Endothelial cell of umbilical vein (primary cell): ENCODE data around the gene FCN2. TPM values are rescaled to one million over a fixed set of nuclear protein-coding genes. Genes with fewer than 3 reads are reported as not detected.

Experiments
- BruUV-seq: library from RNA; stranded (reverse); fragments of 400-500 nt; replicated peaks from 2 replicates; lab custom pipeline; 2021; lab: Mats Ljungman, UMichigan
- CTCF ChIA-PET: fragments of 300-600, 350-600 bp; sonication (Branson Sonifier 250); formaldehyde crosslinking; loops from one replicate; lab custom pipeline; 2021; ENCODE audit warnings: antibody characterized with exemption, inconsistent platforms; lab: Charles Lee
- POLR2A ChIA-PET: fragments of 300-600, 350-600 bp; sonication (Branson Sonifier 250); formaldehyde crosslinking; loops from one replicate; lab custom pipeline; 2021; ENCODE audit warnings: antibody characterized with exemption, inconsistent platforms; lab: Charles Lee
- DNase-seq: peaks from one replicate; pipeline ENCODE4 v3.0.0-alpha.2; 2011; ENCODE audit warnings: low read depth, low spot score
- FAIRE-seq: peaks from 2 replicates; lab custom pipeline; 2011; peaks lifted over from hg19 to GRCh38; lab: Jason Lieb, UNC
- H2AFZ ChIP-seq: 2 replicates; pipeline ENCODE4 v1.6.0; 2012; ENCODE audit warnings: low read depth, low read length, control low read depth, inconsistent platforms
- H3K27ac ChIP-seq: 2 replicates; pipeline ENCODE4 v1.5.1; 2011; ENCODE audit warnings: low read depth, mild to moderate bottlenecking, control low read depth, low read length, moderate library complexity; ENCODE audit not compliant: insufficient read depth
- H3K27me3 ChIP-seq, 2 experiments: 2 replicates each; pipeline versions ENCODE4 v1.6.0 to v1.6.1; 2011; ENCODE audit warnings: low read length in 2 of 2, mixed read lengths in 1 of 2; ENCODE audit not compliant: control insufficient read depth in 2 of 2, insufficient read depth in 2 of 2
- H3K36me3 ChIP-seq, 2 experiments: 2 replicates in 1 of 2; 3 replicates in 1 of 2; pipeline ENCODE4 v1.5.1; 2011; ENCODE audit warnings: low read length in 2 of 2, mild to moderate bottlenecking in 1 of 2, moderate library complexity in 1 of 2; ENCODE audit not compliant: control insufficient read depth in 2 of 2, insufficient read depth in 2 of 2; ENCODE audit errors: extremely low read depth in 1 of 2
- H3K4me1 ChIP-seq: 3 replicates; pipeline ENCODE4 v1.5.1; 2011; ENCODE audit warnings: mild to moderate bottlenecking, low read length; ENCODE audit not compliant: control insufficient read depth, insufficient read depth; ENCODE audit errors: extremely low read depth
- H3K4me2 ChIP-seq: 2 replicates; pipeline ENCODE4 v1.6.1; 2011; ENCODE audit warnings: low read length, control low read depth, mixed read lengths; ENCODE audit not compliant: insufficient read depth
- H3K4me3 ChIP-seq, 3 experiments: fragments of 200-600 bp in 1 of 3; sonication (generic), shearing (Covaris generic) in 1 of 3; replicated peaks in 1 of 3; 2 replicates each; pipeline ENCODE4 v1.5.1; 2011 to 2016; ENCODE audit warnings: control low read depth in 3 of 3, low read length in 3 of 3, mild to moderate bottlenecking in 2 of 3, inconsistent platforms in 1 of 3, low read depth in 1 of 3, moderate library complexity in 1 of 3; ENCODE audit not compliant: insufficient read depth in 1 of 3
- H3K79me2 ChIP-seq: 2 replicates; pipeline ENCODE4 v1.6.0; 2012; ENCODE audit warnings: low read length, inconsistent platforms; ENCODE audit not compliant: control insufficient read depth, insufficient read depth
- H3K9ac ChIP-seq: replicated peaks from 2 replicates; pipeline ENCODE3; 2011; ENCODE audit warnings: low read length, control low read depth; ENCODE audit not compliant: insufficient read depth; ENCODE audit errors: extremely low read depth
- H3K9me1 ChIP-seq: replicated peaks from 3 replicates; pipeline ENCODE4 v1.6.0; 2011; ENCODE audit warnings: mild to moderate bottlenecking, low read length; ENCODE audit not compliant: control insufficient read depth, insufficient read depth; ENCODE audit errors: extremely low read depth
- H3K9me3 ChIP-seq: replicated peaks from 2 replicates; pipeline ENCODE4 v1.5.1; 2012; ENCODE audit warnings: low read length, inconsistent platforms; ENCODE audit not compliant: control insufficient read depth, insufficient read depth
- H4K20me1 ChIP-seq: replicated peaks from 2 replicates; pipeline ENCODE3; 2011; ENCODE audit warnings: mild to moderate bottlenecking, low read length; ENCODE audit not compliant: control insufficient read depth, insufficient read depth; ENCODE audit errors: extremely low read depth
- EZH2 ChIP-seq: IDR thresholded peaks from 2 replicates; pipeline ENCODE4 v1.6.1; 2012; ENCODE audit warnings: borderline replicate concordance, low read depth, mild to moderate bottlenecking, moderate library complexity, low read length, inconsistent platforms; ENCODE audit not compliant: severe bottlenecking
- FOS ChIP-seq: IDR thresholded peaks from 2 replicates; pipeline ENCODE4 v1.6.1; 2011; ENCODE audit warnings: mild to moderate bottlenecking, low read length, moderate library complexity, borderline replicate concordance; ENCODE audit not compliant: insufficient read depth
- GATA2 ChIP-seq: IDR thresholded peaks from 2 replicates; pipeline ENCODE4 v1.7.0; 2011; ENCODE audit warnings: low read depth, mild to moderate bottlenecking, moderate library complexity, mixed read lengths, low read length; ENCODE audit not compliant: insufficient read length, insufficient read depth
- JUN ChIP-seq: IDR thresholded peaks from 2 replicates; pipeline ENCODE4 v1.6.1; 2011; ENCODE audit warnings: borderline replicate concordance, low read depth; ENCODE audit not compliant: insufficient read length, insufficient read depth
- MYC ChIP-seq: IDR thresholded peaks from one replicate; pipeline ENCODE4 v1.6.1; 2011; ENCODE audit warnings: mild to moderate bottlenecking, low read depth, low read length
- POLR2A ChIP-seq: IDR thresholded peaks from 2 replicates; pipeline ENCODE4 v1.6.1; 2012; ENCODE audit warnings: low read depth, mild to moderate bottlenecking, control low read depth, low read length
- POLR2AphosphoS5 ChIP-seq: IDR thresholded peaks from 2 replicates; pipeline ENCODE4 v1.6.1; 2012; ENCODE audit warnings: low read depth, mild to moderate bottlenecking, control low read depth, low read length, moderate library complexity; ENCODE audit not compliant: insufficient read depth
- dilution Hi-C: fragments of 300-500 bp; cut with MboI; formaldehyde crosslinking; loops from one replicate; pipeline ENCODE4 v1.15.0; 2019; ENCODE audit warnings: low sequenced_read_pairs; ENCODE audit not compliant: extremely low pct_ligation_motif_present
- intact Hi-C: fragments of 100-400 bp; cut with micrococcal nuclease; formaldehyde crosslinking; loops from one replicate; pipeline ENCODE4 v1.10.0; 2022
- polyA plus RNA-seq, 4 experiments: library from polyadenylated mRNA; depleted of rRNA in 3 of 4; stranded (reverse) in 3 of 4; unstranded in 1 of 4; fragments of >200 nt; gene quantifications; 2 replicates each; pipeline versions ENCODE4 v1.2.1 to v1.2.3, GENCODE V29; 2011 to 2012; ENCODE audit warnings: missing spikeins in 1 of 4
- total RNA-seq: library from RNA; stranded (reverse); gene quantifications from 2 replicates; pipeline ENCODE4 v1.2.3, GENCODE V29; 2021
- TF ChIP-seq, protein P1 (sequence below): IDR thresholded peaks from 2 replicates; pipeline ENCODE4 v1.6.1; 2011; ENCODE audit not compliant: insufficient read depth, insufficient read length
- TF ChIP-seq, protein P2 (sequence below), 2 donors: IDR thresholded peaks; 1 replicate in 1 of 2; 2 replicates in 1 of 2; pipeline ENCODE4 v1.5.1; 2011; ENCODE audit warnings: low read length in 2 of 2, mild to moderate bottlenecking in 2 of 2, moderate library complexity in 2 of 2, control low read depth in 1 of 2, inconsistent platforms in 1 of 2, low read depth in 1 of 2; ENCODE audit not compliant: insufficient read depth in 1 of 2; ENCODE audit errors: extremely low read depth in 1 of 2

FCN2 gene
- total and polyA plus RNA-seq, 2 donors (not counting 3 experiments of a cell fraction or from before 2014, with no cell fraction given): not detected

DNA sequence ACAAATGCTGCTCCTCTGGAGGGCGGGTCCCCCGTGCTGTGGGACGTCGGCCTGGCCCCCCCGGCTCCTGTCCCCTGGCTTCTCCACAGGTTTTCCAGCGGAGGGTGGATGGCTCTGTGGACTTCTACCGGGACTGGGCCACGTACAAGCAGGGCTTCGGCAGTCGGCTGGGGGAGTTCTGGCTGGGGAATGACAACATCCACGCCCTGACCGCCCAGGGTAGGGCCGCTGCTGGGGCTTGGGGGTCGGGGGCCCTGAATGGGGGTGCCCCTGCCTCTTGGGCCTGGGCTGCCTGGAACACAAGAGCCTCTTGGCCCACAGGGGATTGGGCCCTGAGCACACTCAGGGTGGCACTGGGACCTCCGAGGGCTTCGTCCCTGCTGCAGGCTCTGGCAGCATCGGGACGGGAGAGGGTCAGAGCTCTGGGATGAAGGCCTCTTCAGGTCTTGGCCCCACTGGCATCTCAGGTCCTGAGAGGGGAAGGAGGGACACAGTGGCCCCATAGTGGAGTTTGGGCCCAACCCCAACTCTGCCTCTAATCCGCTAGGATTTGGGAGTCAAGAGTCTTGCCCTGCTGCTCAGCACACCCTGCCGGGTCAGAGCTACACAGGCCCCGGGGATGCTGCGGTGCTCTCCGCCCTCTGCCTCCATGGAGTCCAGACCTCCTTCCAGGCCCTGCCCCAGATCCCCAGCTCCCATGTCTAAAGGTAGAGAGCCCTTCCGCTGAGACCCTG lies 5.2 kb downstream of the FCN2 start:
- DNase-seq: no peak
- Histone ChIP-seq H3K9ac (no peak overlapping the region), H3K9me3 (no peaks in the 10 kb centered on the region), H3K36me3 (no peaks in the 10 kb centered on the region), H3K27ac (no peak overlapping the region), H3K9me1 (no peaks in the 10 kb centered on the region), H2AFZ (no peak overlapping the region), H3K4me3 (no peak overlapping the region), H3K79me2 (no peaks in the 10 kb centered on the region), H3K27me3 (peaks cover 0 to 2% of the 10 kb centered on the region in 2 experiments), H3K4me2 (no peak overlapping the region), H3K4me1 (no peaks in the 10 kb centered on the region), H4K20me1 (no peaks in the 10 kb centered on the region)
- FAIRE-seq: no peak
- dilution Hi-C loops (no loop called here), intact Hi-C loops (no loop called here)
- POLR2A ChIA-PET: no interaction called here
- no TSS peak for BruUV-seq
- CTCF ChIA-PET: no interaction called here
- TF ChIP-seq MYC (no peak), FOS (no peak), GATA2 (no peak), EZH2 (no peak), POLR2A (no peak), POLR2AphosphoS5 (no peak), JUN (no peak)
- TF ChIP-seq, protein P1, sequence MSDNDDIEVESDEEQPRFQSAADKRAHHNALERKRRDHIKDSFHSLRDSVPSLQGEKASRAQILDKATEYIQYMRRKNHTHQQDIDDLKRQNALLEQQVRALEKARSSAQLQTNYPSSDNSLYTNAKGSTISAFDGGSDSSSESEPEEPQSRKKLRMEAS: no peak
- TF ChIP-seq, protein P2, sequence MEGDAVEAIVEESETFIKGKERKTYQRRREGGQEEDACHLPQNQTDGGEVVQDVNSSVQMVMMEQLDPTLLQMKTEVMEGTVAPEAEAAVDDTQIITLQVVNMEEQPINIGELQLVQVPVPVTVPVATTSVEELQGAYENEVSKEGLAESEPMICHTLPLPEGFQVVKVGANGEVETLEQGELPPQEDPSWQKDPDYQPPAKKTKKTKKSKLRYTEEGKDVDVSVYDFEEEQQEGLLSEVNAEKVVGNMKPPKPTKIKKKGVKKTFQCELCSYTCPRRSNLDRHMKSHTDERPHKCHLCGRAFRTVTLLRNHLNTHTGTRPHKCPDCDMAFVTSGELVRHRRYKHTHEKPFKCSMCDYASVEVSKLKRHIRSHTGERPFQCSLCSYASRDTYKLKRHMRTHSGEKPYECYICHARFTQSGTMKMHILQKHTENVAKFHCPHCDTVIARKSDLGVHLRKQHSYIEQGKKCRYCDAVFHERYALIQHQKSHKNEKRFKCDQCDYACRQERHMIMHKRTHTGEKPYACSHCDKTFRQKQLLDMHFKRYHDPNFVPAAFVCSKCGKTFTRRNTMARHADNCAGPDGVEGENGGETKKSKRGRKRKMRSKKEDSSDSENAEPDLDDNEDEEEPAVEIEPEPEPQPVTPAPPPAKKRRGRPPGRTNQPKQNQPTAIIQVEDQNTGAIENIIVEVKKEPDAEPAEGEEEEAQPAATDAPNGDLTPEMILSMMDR (IDR thresholded peaks at IDR 0.05; ENCODE audit: extremely low read depth in 1 of 2, insufficient read depth in 1 of 2, low read depth in 1 of 2, low read length in 2 of 2): no peak
